PC-3 (cell line): ENCODE results near the gene IQSEC1. TPM values are rescaled to one million over a fixed set of nuclear protein-coding genes. Genes with fewer than 3 reads are reported as not detected.

Source experiments
- ATAC-seq: fragments of 200-7000 bp; cut with Tn5 transposase; 2 replicates; pipeline ENCODE4 v1.9.1; 2020; ENCODE audit warnings: mild to moderate bottlenecking, moderate library complexity
- BruUV-seq: library from RNA; stranded (reverse); fragments of 400-500 nt; replicated peaks from 2 replicates; lab custom pipeline; 2021; lab: Mats Ljungman, UMichigan
- CTCF ChIA-PET: fragments of 300-600 bp; sonication (Branson Sonifier 250); formaldehyde crosslinking; loops from one replicate; lab custom pipeline; 2022; ENCODE audit warnings: antibody characterized with exemption; lab: Charles Lee
- POLR2A ChIA-PET: fragments of 300-600 bp; sonication (Branson Sonifier 250); formaldehyde crosslinking; loops from one replicate; lab custom pipeline; 2022; ENCODE audit warnings: antibody characterized with exemption; ENCODE audit not compliant: unreplicated experiment; lab: Charles Lee
- DNase-seq: peaks from one replicate; pipeline ENCODE4 v3.0.0-alpha.2; 2015
- H2AFZ ChIP-seq: fragments of 300-600 bp; sonication (generic); 2 replicates; pipeline ENCODE4 v1.6.0; 2016; ENCODE audit warnings: antibody characterized with exemption, low read length
- H3F3A ChIP-seq: fragments of 300-600 bp; sonication (generic); one replicate; pipeline ENCODE4 v1.6.0; 2017; ENCODE audit warnings: antibody characterized with exemption, low read length, control low read depth, mild to moderate bottlenecking; ENCODE audit not compliant: unreplicated experiment
- H3K27ac ChIP-seq: fragments of 300-600 bp; sonication (generic); 2 replicates; pipeline ENCODE4 v1.5.1; 2016; ENCODE audit warnings: mild to moderate bottlenecking, low read length
- H3K27me3 ChIP-seq: fragments of 300-600 bp; sonication (generic); 2 replicates; pipeline ENCODE4 v1.6.1; 2016; ENCODE audit warnings: low read length, mixed read lengths
- H3K36me3 ChIP-seq: fragments of 300-600 bp; sonication (generic); 2 replicates; pipeline ENCODE4 v1.6.1; 2016; ENCODE audit warnings: low read depth, mixed run types, low read length, mixed read lengths
- H3K4me1 ChIP-seq: fragments of 300-600 bp; sonication (generic); 2 replicates; pipeline ENCODE4 v1.5.1; 2016; ENCODE audit warnings: low read length; ENCODE audit not compliant: insufficient read depth
- H3K4me2 ChIP-seq: fragments of 300-600 bp; sonication (generic); 2 replicates; pipeline ENCODE4 v1.6.0; 2016; ENCODE audit warnings: low read length
- H3K4me3 ChIP-seq: fragments of 300-600 bp; sonication (generic); 2 replicates; pipeline ENCODE4 v1.5.1; 2016; ENCODE audit warnings: mild to moderate bottlenecking, low read length, mixed read lengths
- H3K79me2 ChIP-seq: fragments of 300-600 bp; sonication (generic); 2 replicates; pipeline ENCODE4 v1.6.1; 2017; ENCODE audit warnings: low read length, mixed read lengths
- H3K9ac ChIP-seq: fragments of 300-600 bp; sonication (generic); 2 replicates; pipeline ENCODE4 v1.6.0; 2016; ENCODE audit warnings: mild to moderate bottlenecking, low read length
- H3K9me2 ChIP-seq: fragments of 300-600 bp; sonication (generic); replicated peaks from 2 replicates; pipeline ENCODE4 v1.6.1; 2016; ENCODE audit warnings: mixed run types, low read length, mixed read lengths
- H3K9me3 ChIP-seq: fragments of 300-600 bp; sonication (generic); 2 replicates; pipeline ENCODE4 v1.6.1; 2016; ENCODE audit warnings: low read length, mixed read lengths
- H4K20me1 ChIP-seq: fragments of 300-600 bp; sonication (generic); 2 replicates; pipeline ENCODE4 v1.6.1; 2016; ENCODE audit warnings: low read length, mixed read lengths
- EZH2 ChIP-seq: fragments of 300-600 bp; sonication (generic); IDR thresholded peaks from one replicate; pipeline ENCODE4 v1.6.1; 2017; ENCODE audit warnings: antibody characterized with exemption, mild to moderate bottlenecking, low read length; ENCODE audit not compliant: unreplicated experiment
- EZH2phosphoT487 ChIP-seq: fragments of 300-600 bp; sonication (generic); IDR thresholded peaks from 2 replicates; pipeline ENCODE4 v1.6.1; 2018; ENCODE audit warnings: mild to moderate bottlenecking, antibody characterized with exemption, low read length, borderline replicate concordance
- intact Hi-C: fragments of 100-400 bp; cut with micrococcal nuclease; formaldehyde crosslinking; loops from 2 replicates; pipeline ENCODE4 v1.9.0; 2023
- total RNA-seq: library from RNA; depleted of rRNA; stranded (reverse); fragments of >200 nt; gene quantifications from 2 replicates; pipeline ENCODE4 v1.2.3, GENCODE V29; 2014
- TF ChIP-seq, protein P1 (sequence below): fragments of 300-600 bp; sonication (generic); conservative IDR thresholded peaks from 2 replicates; pipeline ENCODE4 v1.5.1; 2017; ENCODE audit warnings: antibody characterized with exemption, low read depth, mild to moderate bottlenecking, low read length

IQSEC1 gene
- total RNA-seq, 1 experiment from 2014 or later, result 37.9 TPM

DNA sequence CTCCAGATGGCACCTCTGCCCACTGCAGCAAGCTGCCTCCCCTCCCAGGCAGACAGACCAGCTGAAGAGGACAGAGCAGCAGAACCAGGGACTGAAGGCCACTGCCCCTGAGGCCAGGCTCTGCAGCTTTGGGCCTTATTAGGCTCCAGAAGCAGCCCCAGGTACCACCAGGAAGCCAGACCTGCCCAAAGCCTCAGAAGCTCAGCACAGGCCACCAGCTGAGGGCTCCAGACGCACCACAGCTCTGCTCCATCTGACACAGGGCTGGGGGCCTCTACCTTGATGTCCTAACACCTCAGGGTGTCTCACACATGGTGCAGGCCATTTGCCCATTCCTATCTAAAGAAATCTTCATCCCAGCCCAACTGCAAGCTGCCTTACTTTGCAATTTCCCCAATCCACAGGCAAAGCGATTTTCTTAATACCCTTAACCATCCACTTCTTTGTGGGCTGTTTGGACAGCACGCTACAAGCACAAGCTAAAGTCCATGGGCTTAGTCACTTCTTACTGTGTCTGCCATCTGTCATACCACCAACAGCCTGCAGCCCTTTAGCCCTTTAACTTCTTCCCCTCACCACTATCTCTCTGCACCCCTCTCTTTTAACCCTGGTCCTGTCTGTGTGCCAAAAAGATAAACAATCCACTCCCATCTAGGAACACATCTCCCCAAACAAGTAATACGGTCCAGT, 112.1 kb downstream of the IQSEC1 start:
- no TSS peak for BruUV-seq

DNA sequence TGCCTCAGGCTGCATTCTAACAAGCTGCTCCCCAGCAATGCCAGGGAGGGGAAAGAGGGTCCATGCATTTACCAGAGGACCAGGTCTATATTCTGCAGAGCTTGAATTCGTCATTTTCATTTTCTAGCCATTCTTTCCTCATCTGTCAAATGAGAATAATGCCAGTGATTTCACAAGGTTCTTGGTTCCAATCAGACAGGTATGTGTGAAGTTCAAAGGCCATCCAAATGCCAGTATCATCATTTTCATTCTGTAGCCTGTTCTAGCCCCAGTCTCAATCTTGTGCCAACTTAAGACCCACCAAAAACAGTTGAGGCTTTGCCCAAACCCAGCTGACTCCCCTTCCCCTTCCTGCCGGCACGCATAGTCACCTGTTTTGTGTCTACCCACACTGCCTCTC, 112.7 kb downstream of the IQSEC1 start:
- H3K9ac ChIP-seq, result no peak overlapping the region
- no peak overlapping the region for H3K27ac ChIP-seq
- peaks cover 93% of the 10 kb centered on the region for H3K79me2 ChIP-seq
- TF ChIP-seq EZH2 (no peak), EZH2phosphoT487 (no peak)
- TF ChIP-seq, protein P1, sequence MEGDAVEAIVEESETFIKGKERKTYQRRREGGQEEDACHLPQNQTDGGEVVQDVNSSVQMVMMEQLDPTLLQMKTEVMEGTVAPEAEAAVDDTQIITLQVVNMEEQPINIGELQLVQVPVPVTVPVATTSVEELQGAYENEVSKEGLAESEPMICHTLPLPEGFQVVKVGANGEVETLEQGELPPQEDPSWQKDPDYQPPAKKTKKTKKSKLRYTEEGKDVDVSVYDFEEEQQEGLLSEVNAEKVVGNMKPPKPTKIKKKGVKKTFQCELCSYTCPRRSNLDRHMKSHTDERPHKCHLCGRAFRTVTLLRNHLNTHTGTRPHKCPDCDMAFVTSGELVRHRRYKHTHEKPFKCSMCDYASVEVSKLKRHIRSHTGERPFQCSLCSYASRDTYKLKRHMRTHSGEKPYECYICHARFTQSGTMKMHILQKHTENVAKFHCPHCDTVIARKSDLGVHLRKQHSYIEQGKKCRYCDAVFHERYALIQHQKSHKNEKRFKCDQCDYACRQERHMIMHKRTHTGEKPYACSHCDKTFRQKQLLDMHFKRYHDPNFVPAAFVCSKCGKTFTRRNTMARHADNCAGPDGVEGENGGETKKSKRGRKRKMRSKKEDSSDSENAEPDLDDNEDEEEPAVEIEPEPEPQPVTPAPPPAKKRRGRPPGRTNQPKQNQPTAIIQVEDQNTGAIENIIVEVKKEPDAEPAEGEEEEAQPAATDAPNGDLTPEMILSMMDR, result no peak
- H3K4me1 ChIP-seq, result 0 out of 2 replicates have a peak, but pooled peaks cover 10% of the 10 kb centered on the region
- H4K20me1 ChIP-seq, result peaks cover 24% of the 10 kb centered on the region; the same call in 1 of the 2 replicates
- H3K27me3 ChIP-seq, result no peaks in the 10 kb centered on the region
- ATAC-seq (no peak), DNase-seq (no peak)
- intact Hi-C loops, result no loop called here
- no peaks in the 10 kb centered on the region for H3K36me3 ChIP-seq
- H2AFZ ChIP-seq, result no peak overlapping the region
- H3K4me3 ChIP-seq, result no peak overlapping the region
- H3K9me2 ChIP-seq, result no peaks in the 10 kb centered on the region
- CTCF ChIA-PET, result no interaction called here
- no peaks in the 10 kb centered on the region for H3K9me3 ChIP-seq
- no peak overlapping the region for H3K4me2 ChIP-seq
- POLR2A ChIA-PET, result no interaction called here
- H3F3A ChIP-seq, result no peaks in the 10 kb centered on the region
- no TSS peak for BruUV-seq

More for the DNA sequence above, 112.1 kb downstream of the IQSEC1 start:
- H3F3A ChIP-seq, result no peaks in the 10 kb centered on the region
- TF ChIP-seq EZH2phosphoT487 (no peak), EZH2 (no peak)
- TF ChIP-seq, protein P1, result no peak
- no peak overlapping the region for H2AFZ ChIP-seq
- H4K20me1 ChIP-seq, result peaks cover 22% of the 10 kb centered on the region; the same call in 1 of the 2 replicates
- H3K9ac ChIP-seq, result no peak overlapping the region
- ChIA-PET POLR2A (no interaction called here), CTCF (no interaction called here)
- H3K27ac ChIP-seq, result no peak overlapping the region
- H3K79me2 ChIP-seq, result peaks cover 94% of the 10 kb centered on the region
- no peak overlapping the region for H3K4me2 ChIP-seq
- H3K27me3 ChIP-seq, result no peaks in the 10 kb centered on the region
- H3K36me3 ChIP-seq, result no peaks in the 10 kb centered on the region
- H3K4me1 ChIP-seq, result peaks cover 16% of the 10 kb centered on the region
- intact Hi-C loops, result no loop called here
- no peaks in the 10 kb centered on the region for H3K9me3 ChIP-seq
- H3K9me2 ChIP-seq, result no peaks in the 10 kb centered on the region
- ATAC-seq, result no peak
- DNase-seq, result no peak
- H3K4me3 ChIP-seq, result no peak overlapping the region

DNA sequence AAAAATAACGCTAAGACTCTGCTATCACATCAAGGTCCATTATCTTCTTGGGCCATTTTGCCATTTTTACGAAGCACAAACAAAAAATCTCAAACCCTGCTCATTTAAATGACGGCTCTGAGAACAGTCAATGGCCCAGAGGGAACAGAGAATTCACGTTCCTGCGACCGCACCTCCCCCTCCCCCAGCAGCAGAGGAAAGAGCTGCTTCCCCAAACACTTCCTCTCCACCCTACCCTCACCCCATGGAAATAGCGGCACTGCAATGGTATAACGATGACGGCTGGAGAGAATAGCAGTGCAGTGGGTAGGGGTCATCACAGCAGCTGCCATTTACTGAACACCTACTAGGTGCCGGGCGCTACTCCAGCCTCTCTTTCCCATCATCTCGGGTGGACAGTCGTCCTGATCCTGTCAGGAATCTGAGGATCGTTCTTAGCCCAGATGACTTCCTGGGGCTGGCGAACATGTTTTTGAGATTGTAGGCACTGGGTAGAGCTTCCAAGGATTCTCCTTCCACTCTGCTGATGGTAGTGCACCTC, 113.3 kb downstream of the IQSEC1 start:
- no peak for ATAC-seq
- POLR2A ChIA-PET, result no interaction called here
- no peak overlapping the region for H3K4me3 ChIP-seq
- H3K79me2 ChIP-seq, result peaks cover 89% of the 10 kb centered on the region
- H3K4me2 ChIP-seq, result no peak overlapping the region
- no peaks in the 10 kb centered on the region for H3K36me3 ChIP-seq
- intact Hi-C loops, result no loop called here
- BruUV-seq, result no TSS peak
- H3K9me3 ChIP-seq, result no peaks in the 10 kb centered on the region
- peaks cover 25% of the 10 kb centered on the region; the same call in 1 of the 2 replicates for H4K20me1 ChIP-seq
- TF ChIP-seq, protein P1, result no peak
- TF ChIP-seq EZH2 (no peak), EZH2phosphoT487 (no peak)
- H3K4me1 ChIP-seq, result 0 out of 2 replicates have a peak, but pooled peaks cover 5% of the 10 kb centered on the region
- H3K27me3 ChIP-seq, result no peaks in the 10 kb centered on the region
- no peak overlapping the region for H3K27ac ChIP-seq
- no peak for DNase-seq
- CTCF ChIA-PET, result no interaction called here
- no peak overlapping the region for H3K9ac ChIP-seq
- no peak overlapping the region for H2AFZ ChIP-seq
- no peaks in the 10 kb centered on the region for H3F3A ChIP-seq
- H3K9me2 ChIP-seq, result no peaks in the 10 kb centered on the region
